HepG2 (cell line): ENCODE measurements around the gene RPEL1. TPM values are rescaled to one million over a fixed set of nuclear protein-coding genes. Genes with fewer than 3 reads are reported as not detected.

Experiments used
- BRCA1 ChIP-seq: sonication (generic); formaldehyde crosslinking; IDR thresholded peaks from 2 replicates; pipeline ENCODE4 v1.4.0; 2020; ENCODE audit warnings: missing genetic modification reagents
- DPF2 ChIP-seq: sonication (generic); formaldehyde crosslinking; IDR thresholded peaks from 2 replicates; pipeline ENCODE4 v1.4.0; 2020; ENCODE audit warnings: mild to moderate bottlenecking, low read depth, missing genetic modification reagents, borderline replicate concordance
- HMG20A ChIP-seq: IDR thresholded peaks from 2 replicates; pipeline ENCODE4 v1.6.1; 2016; ENCODE audit warnings: borderline replicate concordance
- HNF4A ChIP-seq: sonication (generic); formaldehyde crosslinking; IDR thresholded peaks from 2 replicates; pipeline ENCODE4 v1.4.0; 2020; ENCODE audit warnings: missing genetic modification reagents
- KDM3A ChIP-seq: IDR thresholded peaks from 2 replicates; pipeline ENCODE4 v1.6.1; 2018; ENCODE audit warnings: low read depth, missing compliant biosample characterization
- KLF13 ChIP-seq: sonication (generic); formaldehyde crosslinking; IDR thresholded peaks from 2 replicates; pipeline ENCODE4 v1.4.0; 2020; ENCODE audit warnings: mild to moderate bottlenecking, missing genetic modification reagents
- MAFF ChIP-seq: IDR thresholded peaks from 2 replicates; pipeline ENCODE4 v1.6.1; 2011; ENCODE audit warnings: low read depth, low read length, improper control_type of control experiment
- NRL ChIP-seq: sonication (generic); formaldehyde crosslinking; IDR thresholded peaks from 2 replicates; pipeline ENCODE4 v1.5.0; 2020; ENCODE audit warnings: missing genetic modification reagents, mild to moderate bottlenecking, moderate library complexity, borderline replicate concordance
- ONECUT2 ChIP-seq: sonication (generic); formaldehyde crosslinking; IDR thresholded peaks from 2 replicates; pipeline ENCODE4 v1.4.0; 2020; ENCODE audit warnings: missing genetic modification reagents
- REPIN1 ChIP-seq: sonication (generic); formaldehyde crosslinking; IDR thresholded peaks from 2 replicates; pipeline ENCODE4 v1.8.0; 2022; ENCODE audit warnings: missing genetic modification reagents, low read depth, mild to moderate bottlenecking, borderline replicate concordance
- RFX1 ChIP-seq: fragments of 450-650 bp; IDR thresholded peaks from 2 replicates; pipeline ENCODE4 v1.6.1; 2017
- RFX5 ChIP-seq: IDR thresholded peaks from 2 replicates; pipeline ENCODE4 v1.6.1; 2011; ENCODE audit warnings: low read depth, low read length, improper control_type of control experiment
- SOX5 ChIP-seq: IDR thresholded peaks from 2 replicates; pipeline ENCODE4 v1.6.1; 2016; ENCODE audit warnings: borderline replicate concordance
- TBL1XR1 ChIP-seq: fragments of 150-350 bp; IDR thresholded peaks from 2 replicates; pipeline ENCODE4 v1.6.1; 2014; ENCODE audit warnings: borderline replicate concordance, low read length; ENCODE audit not compliant: partially characterized antibody
- TP53 ChIP-seq: sonication (generic); formaldehyde crosslinking; conservative IDR thresholded peaks from 2 replicates; pipeline ENCODE4 v1.4.0; 2020; ENCODE audit warnings: missing genetic modification reagents
- ZFP62 ChIP-seq: sonication (generic); formaldehyde crosslinking; IDR thresholded peaks from 2 replicates; pipeline ENCODE4 v1.4.0; 2020; ENCODE audit warnings: missing genetic modification reagents
- ZNF12 ChIP-seq: sonication (generic); formaldehyde crosslinking; IDR thresholded peaks from 2 replicates; pipeline ENCODE4 v1.5.0; 2020; ENCODE audit warnings: missing genetic modification reagents
- ZNF160 ChIP-seq: sonication (generic); formaldehyde crosslinking; IDR thresholded peaks from 2 replicates; pipeline ENCODE4 v1.8.0; 2022; ENCODE audit warnings: mild to moderate bottlenecking, inconsistent platforms, missing genetic modification reagents
- ZNF230 ChIP-seq: sonication (generic); formaldehyde crosslinking; IDR thresholded peaks from 2 replicates; pipeline ENCODE4 v1.4.0; 2020; ENCODE audit warnings: mild to moderate bottlenecking, missing genetic modification reagents
- ZNF83 ChIP-seq: sonication (generic); formaldehyde crosslinking; IDR thresholded peaks from 2 replicates; pipeline ENCODE4 v1.4.0; 2020; ENCODE audit warnings: missing genetic modification reagents, mild to moderate bottlenecking, borderline replicate concordance
- ZZZ3 ChIP-seq: sonication (generic); formaldehyde crosslinking; IDR thresholded peaks from 2 replicates; pipeline ENCODE4 v1.4.0; 2020; ENCODE audit warnings: missing genetic modification reagents, mild to moderate bottlenecking, borderline replicate concordance
- polyA plus RNA-seq, 8 experiments: library from polyadenylated mRNA; depleted of rRNA in 3 of 8; stranded (reverse) in 7 of 8; unstranded in 1 of 8; fragments of >200 nt; fragmentation: Illumina TruSeq in 4 of 8; extraction: Trizol in 4 of 8; gene quantifications; 2 replicates each; pipeline versions ENCODE4 v1.2.1 to v1.2.3, GENCODE V29; 2011 to 2016; ENCODE audit warnings: low read depth in 4 of 8, missing spikeins in 1 of 8, mixed read lengths in 1 of 8; ENCODE audit not compliant: insufficient read depth in 1 of 8
- total RNA-seq, 5 experiments: library from RNA; depleted of rRNA; stranded (reverse); fragments of >200 nt; fragmentation: Illumina TruSeq; extraction: Trizol; gene quantifications; 2 replicates each; pipeline ENCODE4 v1.2.3, GENCODE V29; 2016; ENCODE audit warnings: low read depth in 1 of 5
- TF ChIP-seq, protein P1 (sequence below): sonication (generic); formaldehyde crosslinking; IDR thresholded peaks from 2 replicates; pipeline ENCODE4 v1.5.0; 2020; ENCODE audit warnings: mild to moderate bottlenecking, missing genetic modification reagents, borderline replicate concordance
- TF ChIP-seq, protein P2 (sequence below): sonication (generic); formaldehyde crosslinking; IDR thresholded peaks from 2 replicates; pipeline ENCODE4 v1.4.0; 2020; ENCODE audit warnings: mild to moderate bottlenecking, missing genetic modification reagents, borderline replicate concordance
- TF ChIP-seq, protein P3 (sequence below), 2 experiments: fragments of 450-650 bp in 1 of 2; sonication (generic) in 1 of 2; formaldehyde crosslinking; IDR thresholded peaks; 2 replicates each; pipeline versions ENCODE4 v1.5.0 to v1.8.0; 2020 to 2022; ENCODE audit warnings: mild to moderate bottlenecking in 1 of 2, missing genetic modification reagents in 1 of 2

The RPEL1 gene
- total and polyA plus RNA-seq, 2 of the 13 experiments (the other 11 are each of a cell fraction or from before 2014, with no cell fraction given): 0.04 to 0.07 TPM

DNA sequence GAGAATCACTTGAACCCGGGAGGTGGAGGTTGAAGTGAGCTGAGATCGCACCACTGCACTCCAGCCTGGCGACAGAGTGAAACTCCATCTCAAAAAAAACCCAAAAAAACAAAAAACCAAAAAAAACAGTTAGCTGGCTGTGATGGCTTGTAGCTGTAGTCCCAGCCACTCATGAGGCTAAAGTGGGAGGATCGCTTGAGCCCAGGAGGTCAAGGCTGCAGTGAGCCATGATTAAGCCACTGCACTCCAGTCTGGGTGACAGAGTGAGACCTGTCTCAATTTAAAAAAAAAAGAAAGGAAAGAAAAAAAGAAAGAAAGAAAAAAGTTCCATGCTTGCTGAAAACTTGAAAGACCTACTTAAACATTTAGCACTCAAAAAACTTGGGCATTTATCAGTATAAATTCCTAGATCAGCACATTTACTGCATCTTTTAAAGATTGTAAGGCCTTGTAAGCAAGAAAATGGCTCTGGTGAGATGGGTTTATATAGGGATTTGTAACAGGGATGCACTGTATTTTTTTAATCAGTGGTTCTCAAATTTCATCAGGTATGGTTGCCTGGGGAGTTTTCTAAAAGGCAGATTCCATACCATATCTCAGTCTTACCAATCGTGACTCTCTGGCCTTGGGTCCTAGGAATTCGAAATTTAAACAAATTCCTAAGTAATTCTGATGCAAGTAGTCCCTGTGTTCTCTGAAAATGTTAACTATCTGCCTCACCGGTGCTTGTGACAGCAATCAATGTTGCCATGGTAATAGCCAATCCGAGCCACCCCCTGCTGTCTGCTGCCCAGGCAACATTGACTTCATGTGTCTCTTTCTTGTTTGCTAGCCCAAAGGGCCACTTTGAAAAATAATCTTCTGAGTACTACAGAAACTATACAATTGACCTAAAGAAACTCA, 41.1 kb upstream of the RPEL1 start (continued):
- TF ChIP-seq, protein P1, sequence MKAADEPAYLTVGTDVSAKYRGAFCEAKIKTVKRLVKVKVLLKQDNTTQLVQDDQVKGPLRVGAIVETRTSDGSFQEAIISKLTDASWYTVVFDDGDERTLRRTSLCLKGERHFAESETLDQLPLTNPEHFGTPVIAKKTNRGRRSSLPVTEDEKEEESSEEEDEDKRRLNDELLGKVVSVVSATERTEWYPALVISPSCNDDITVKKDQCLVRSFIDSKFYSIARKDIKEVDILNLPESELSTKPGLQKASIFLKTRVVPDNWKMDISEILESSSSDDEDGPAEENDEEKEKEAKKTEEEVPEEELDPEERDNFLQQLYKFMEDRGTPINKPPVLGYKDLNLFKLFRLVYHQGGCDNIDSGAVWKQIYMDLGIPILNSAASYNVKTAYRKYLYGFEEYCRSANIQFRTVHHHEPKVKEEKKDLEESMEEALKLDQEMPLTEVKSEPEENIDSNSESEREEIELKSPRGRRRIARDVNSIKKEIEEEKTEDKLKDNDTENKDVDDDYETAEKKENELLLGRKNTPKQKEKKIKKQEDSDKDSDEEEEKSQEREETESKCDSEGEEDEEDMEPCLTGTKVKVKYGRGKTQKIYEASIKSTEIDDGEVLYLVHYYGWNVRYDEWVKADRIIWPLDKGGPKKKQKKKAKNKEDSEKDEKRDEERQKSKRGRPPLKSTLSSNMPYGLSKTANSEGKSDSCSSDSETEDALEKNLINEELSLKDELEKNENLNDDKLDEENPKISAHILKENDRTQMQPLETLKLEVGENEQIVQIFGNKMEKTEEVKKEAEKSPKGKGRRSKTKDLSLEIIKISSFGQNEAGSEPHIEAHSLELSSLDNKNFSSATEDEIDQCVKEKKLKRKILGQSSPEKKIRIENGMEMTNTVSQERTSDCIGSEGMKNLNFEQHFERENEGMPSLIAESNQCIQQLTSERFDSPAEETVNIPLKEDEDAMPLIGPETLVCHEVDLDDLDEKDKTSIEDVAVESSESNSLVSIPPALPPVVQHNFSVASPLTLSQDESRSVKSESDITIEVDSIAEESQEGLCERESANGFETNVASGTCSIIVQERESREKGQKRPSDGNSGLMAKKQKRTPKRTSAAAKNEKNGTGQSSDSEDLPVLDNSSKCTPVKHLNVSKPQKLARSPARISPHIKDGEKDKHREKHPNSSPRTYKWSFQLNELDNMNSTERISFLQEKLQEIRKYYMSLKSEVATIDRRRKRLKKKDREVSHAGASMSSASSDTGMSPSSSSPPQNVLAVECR: peak; percentile 71
- TF ChIP-seq ZNF12 (CRISPR knock-in tag) (no peak), MAFF (peak; percentile 69), KLF13 (CRISPR knock-in tag) (no peak), REPIN1 (CRISPR knock-in tag) (no peak), TBL1XR1 (peak; percentile 48), RFX5 (peak; percentile 39; the same call in 1 of the 2 replicates), RFX1 (peak; percentile 91), SOX5 (CRISPR knock-in tag) (0 out of 2 replicates have a peak, but pooled peaks have one; percentile 14), HNF4A (peak; percentile 42), DPF2 (CRISPR knock-in tag) (no peak; the same call in 1 of the 2 replicates), BRCA1 (CRISPR knock-in tag) (no peak), NRL (CRISPR knock-in tag) (no peak), KDM3A (no peak), ZNF160 (no peak), HMG20A (CRISPR knock-in tag) (peak; percentile 24; the same call in 1 of the 2 replicates), ZNF83 (CRISPR knock-in tag) (no peak), ZNF230 (no peak), ONECUT2 (CRISPR knock-in tag) (peak; percentile 90), TP53 (CRISPR knock-in tag) (no peak), ZZZ3 (no peak), ZFP62 (CRISPR knock-in tag) (no peak)
- TF ChIP-seq, protein P2, sequence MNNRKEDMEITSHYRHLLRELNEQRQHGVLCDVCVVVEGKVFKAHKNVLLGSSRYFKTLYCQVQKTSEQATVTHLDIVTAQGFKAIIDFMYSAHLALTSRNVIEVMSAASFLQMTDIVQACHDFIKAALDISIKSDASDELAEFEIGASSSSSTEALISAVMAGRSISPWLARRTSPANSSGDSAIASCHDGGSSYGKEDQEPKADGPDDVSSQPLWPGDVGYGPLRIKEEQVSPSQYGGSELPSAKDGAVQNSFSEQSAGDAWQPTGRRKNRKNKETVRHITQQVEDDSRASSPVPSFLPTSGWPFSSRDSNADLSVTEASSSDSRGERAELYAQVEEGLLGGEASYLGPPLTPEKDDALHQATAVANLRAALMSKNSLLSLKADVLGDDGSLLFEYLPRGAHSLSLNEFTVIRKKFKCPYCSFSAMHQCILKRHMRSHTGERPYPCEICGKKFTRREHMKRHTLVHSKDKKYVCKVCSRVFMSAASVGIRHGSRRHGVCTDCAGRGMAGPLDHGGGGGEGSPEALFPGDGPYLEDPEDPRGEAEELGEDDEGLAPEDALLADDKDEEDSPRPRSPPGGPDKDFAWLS (CRISPR knock-in tag): no peak
- TF ChIP-seq, protein P3, sequence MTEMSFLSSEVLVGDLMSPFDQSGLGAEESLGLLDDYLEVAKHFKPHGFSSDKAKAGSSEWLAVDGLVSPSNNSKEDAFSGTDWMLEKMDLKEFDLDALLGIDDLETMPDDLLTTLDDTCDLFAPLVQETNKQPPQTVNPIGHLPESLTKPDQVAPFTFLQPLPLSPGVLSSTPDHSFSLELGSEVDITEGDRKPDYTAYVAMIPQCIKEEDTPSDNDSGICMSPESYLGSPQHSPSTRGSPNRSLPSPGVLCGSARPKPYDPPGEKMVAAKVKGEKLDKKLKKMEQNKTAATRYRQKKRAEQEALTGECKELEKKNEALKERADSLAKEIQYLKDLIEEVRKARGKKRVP (CRISPR knock-in tag; IDR thresholded peaks at IDR 0.05): peak in 1 of 2 experiments; percentile 64; a peak in 1 of 4 replicates
